ENCODE results near the gene CNTN1. TPM values are rescaled to one million over a fixed set of nuclear protein-coding genes. Genes with fewer than 3 reads are reported as not detected.

CNTN1 gene
- total RNA-seq, 1 experiment from 2014 or later, result 6.5 TPM

DNA sequence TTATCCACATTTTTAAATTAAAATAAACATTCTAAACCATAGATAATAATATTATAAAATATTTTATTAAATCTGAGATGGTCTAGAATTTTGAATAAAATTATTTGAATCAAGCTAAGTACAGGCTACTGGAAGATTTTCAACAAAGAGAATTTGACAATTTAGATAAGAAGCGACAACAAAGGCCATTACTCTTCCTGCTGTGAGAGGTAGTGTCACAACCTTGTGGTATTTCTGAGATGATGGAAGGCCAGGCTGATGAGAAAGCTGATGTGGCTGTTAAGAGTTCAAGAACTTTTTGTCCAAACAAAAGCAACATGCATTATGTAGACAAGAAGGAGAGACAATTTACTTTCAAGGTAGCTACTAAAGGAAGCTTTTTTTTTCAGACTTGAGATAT is 43.7 kb upstream of the CNTN1 start:
- H3K9me3 Mint-ChIP-seq, result peaks cover 3 to 4% of the 10 kb centered on the region in 2 experiments; a peak in 3 of 5 replicates
- H3K36me3 Mint-ChIP-seq (ENCODE audit: insufficient read depth in 1 of 3, low read depth in 3 of 3), result no peaks in the 10 kb centered on the region; a peak in 2 of 7 replicates
- Histone ChIP-seq H4K20me1 (ENCODE audit: control insufficient read depth, insufficient read depth, insufficient read length) (no peaks in the 10 kb centered on the region), H2BK120ac (ENCODE audit: low read depth, low read length, poor library complexity, severe bottlenecking) (no peak overlapping the region), H3K9ac (ENCODE audit: extremely low read depth, insufficient read length, low read length) (no peak overlapping the region), H3K79me1 (ENCODE audit: insufficient read depth, low read depth, low read length, poor library complexity, severe bottlenecking) (no peaks in the 10 kb centered on the region), H2BK12ac (ENCODE audit: insufficient read length, low read depth, low read length) (no peak overlapping the region), H3K27ac (ENCODE audit: insufficient read length, low read depth, low read length) (no peak overlapping the region), H3K23ac (ENCODE audit: insufficient read length, low read depth, low read length) (no peak overlapping the region), H3K23me2 (ENCODE audit: insufficient read length, low read depth, low read length, poor library complexity, severe bottlenecking) (no peaks in the 10 kb centered on the region), H3K79me2 (ENCODE audit: insufficient read depth, low read length) (no peaks in the 10 kb centered on the region), H3K4me1 (ENCODE audit: insufficient read depth, low read length) (peaks cover 2% of the 10 kb centered on the region; the same call in 1 of the 2 replicates), H4K5ac (ENCODE audit: insufficient read length, low read depth, low read length) (no peak overlapping the region), H4K91ac (ENCODE audit: insufficient read length, low read depth, low read length) (no peak overlapping the region), H3K9me3 (ENCODE audit: control insufficient read depth, low read depth, low read length) (no peaks in the 10 kb centered on the region), H2AFZ (ENCODE audit: low read length) (no peak overlapping the region), H3K4me2 (ENCODE audit: insufficient read depth, insufficient read length, low read length) (no peak overlapping the region), H2BK20ac (ENCODE audit: low read depth, low read length, poor library complexity, severe bottlenecking) (no peak overlapping the region), H2BK15ac (ENCODE audit: low read depth, low read length) (no peak overlapping the region), H3K14ac (ENCODE audit: insufficient read depth, low read length) (no peak overlapping the region), H4K8ac (replicated peaks; ENCODE audit: insufficient read length, low read depth, low read length) (no peak overlapping the region), H2AK5ac (ENCODE audit: insufficient read length, low read length) (no peak overlapping the region), H3K18ac (ENCODE audit: insufficient read length, low read depth, low read length) (no peak overlapping the region), H3T11ph (ENCODE audit: low read length) (no peak overlapping the region), H3K27me3 (ENCODE audit: insufficient read depth, low read length) (no peaks in the 10 kb centered on the region), H3K56ac (ENCODE audit: insufficient read length, low read depth, low read length) (no peak overlapping the region), H2BK5ac (ENCODE audit: insufficient read length, low read length) (no peak overlapping the region), H3K4ac (ENCODE audit: low read depth, low read length) (no peak overlapping the region)
- H3K4me1 Mint-ChIP-seq, result peaks cover 30 to 32% of the 10 kb centered on the region in 2 experiments
- DNase-seq, result no peak
- WGBS (ENCODE audit: extremely low coverage, insufficient read length, low lambda C conversion rate), result no CpG with 5 or more reads among the region's 1 CpG
- H3K4me3 Mint-ChIP-seq, result no peak overlapping the region
- TF ChIP-seq, protein P1, sequence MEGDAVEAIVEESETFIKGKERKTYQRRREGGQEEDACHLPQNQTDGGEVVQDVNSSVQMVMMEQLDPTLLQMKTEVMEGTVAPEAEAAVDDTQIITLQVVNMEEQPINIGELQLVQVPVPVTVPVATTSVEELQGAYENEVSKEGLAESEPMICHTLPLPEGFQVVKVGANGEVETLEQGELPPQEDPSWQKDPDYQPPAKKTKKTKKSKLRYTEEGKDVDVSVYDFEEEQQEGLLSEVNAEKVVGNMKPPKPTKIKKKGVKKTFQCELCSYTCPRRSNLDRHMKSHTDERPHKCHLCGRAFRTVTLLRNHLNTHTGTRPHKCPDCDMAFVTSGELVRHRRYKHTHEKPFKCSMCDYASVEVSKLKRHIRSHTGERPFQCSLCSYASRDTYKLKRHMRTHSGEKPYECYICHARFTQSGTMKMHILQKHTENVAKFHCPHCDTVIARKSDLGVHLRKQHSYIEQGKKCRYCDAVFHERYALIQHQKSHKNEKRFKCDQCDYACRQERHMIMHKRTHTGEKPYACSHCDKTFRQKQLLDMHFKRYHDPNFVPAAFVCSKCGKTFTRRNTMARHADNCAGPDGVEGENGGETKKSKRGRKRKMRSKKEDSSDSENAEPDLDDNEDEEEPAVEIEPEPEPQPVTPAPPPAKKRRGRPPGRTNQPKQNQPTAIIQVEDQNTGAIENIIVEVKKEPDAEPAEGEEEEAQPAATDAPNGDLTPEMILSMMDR (conservative IDR thresholded peaks at IDR 0.05), result no peak
- H3K27me3 Mint-ChIP-seq (ENCODE audit: low read depth), result no peaks in the 10 kb centered on the region
- no peak overlapping the region for H3K27ac Mint-ChIP-seq

Measured in H9 (cell line).